GM10266 (cell line): Measurements from ENCODE around the gene SNX20.

Experiments
- DNase-seq: peaks from one replicate; pipeline ENCODE4 v3.0.0; 2012; ENCODE audit errors: extremely low spot score
- TF ChIP-seq, protein P1 (sequence below): IDR thresholded peaks from 2 replicates; pipeline ENCODE4 v1.5.1; 2012; ENCODE audit warnings: mild to moderate bottlenecking, low read depth; ENCODE audit not compliant: control insufficient read depth, insufficient read depth; ENCODE audit errors: missing control alignments

The SNX20 gene

DNA sequence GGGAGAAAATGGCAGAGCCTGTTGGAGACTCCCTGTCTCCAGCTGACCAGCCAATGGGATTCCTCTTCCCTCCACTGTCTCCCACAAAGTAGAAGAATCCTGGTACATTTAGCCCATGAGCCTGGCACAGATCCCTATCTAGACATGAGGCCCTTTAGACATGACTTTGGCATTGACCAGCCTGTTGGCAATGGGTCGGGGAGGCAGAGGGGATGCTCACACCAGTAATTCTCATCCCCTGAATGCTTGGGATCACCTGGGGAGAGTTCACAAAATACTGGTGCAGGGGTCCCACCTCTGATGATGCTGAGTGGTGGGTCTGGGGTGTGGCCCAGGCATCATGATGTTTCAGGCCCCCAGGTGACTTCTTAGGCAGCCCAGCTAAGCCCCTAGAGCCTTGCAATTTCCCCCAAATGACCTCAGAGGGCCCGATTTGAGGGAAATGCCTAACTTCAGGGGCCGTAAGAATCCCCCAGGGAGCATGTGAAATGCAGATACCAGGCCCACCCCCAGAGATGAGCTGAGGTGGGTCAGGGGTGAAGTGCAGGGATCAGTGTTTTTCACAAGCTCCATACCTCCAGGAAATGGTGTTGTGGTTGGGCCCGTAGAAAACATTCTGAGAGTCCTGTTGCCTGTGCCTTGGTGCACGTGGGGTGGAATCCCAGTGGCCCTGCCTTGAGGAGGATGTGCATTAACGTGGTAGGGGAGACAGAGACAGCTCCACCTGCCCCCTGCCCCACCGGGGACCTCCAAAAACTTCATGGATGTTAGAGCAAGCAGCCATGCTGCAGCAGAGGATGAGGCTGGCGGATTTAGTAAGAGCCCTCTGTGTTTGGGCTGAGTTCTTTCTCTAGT is 42.1 kb downstream of the SNX20 start:
- DNase-seq, result no peak
- TF ChIP-seq, protein P1, sequence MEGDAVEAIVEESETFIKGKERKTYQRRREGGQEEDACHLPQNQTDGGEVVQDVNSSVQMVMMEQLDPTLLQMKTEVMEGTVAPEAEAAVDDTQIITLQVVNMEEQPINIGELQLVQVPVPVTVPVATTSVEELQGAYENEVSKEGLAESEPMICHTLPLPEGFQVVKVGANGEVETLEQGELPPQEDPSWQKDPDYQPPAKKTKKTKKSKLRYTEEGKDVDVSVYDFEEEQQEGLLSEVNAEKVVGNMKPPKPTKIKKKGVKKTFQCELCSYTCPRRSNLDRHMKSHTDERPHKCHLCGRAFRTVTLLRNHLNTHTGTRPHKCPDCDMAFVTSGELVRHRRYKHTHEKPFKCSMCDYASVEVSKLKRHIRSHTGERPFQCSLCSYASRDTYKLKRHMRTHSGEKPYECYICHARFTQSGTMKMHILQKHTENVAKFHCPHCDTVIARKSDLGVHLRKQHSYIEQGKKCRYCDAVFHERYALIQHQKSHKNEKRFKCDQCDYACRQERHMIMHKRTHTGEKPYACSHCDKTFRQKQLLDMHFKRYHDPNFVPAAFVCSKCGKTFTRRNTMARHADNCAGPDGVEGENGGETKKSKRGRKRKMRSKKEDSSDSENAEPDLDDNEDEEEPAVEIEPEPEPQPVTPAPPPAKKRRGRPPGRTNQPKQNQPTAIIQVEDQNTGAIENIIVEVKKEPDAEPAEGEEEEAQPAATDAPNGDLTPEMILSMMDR, result no peak

DNA sequence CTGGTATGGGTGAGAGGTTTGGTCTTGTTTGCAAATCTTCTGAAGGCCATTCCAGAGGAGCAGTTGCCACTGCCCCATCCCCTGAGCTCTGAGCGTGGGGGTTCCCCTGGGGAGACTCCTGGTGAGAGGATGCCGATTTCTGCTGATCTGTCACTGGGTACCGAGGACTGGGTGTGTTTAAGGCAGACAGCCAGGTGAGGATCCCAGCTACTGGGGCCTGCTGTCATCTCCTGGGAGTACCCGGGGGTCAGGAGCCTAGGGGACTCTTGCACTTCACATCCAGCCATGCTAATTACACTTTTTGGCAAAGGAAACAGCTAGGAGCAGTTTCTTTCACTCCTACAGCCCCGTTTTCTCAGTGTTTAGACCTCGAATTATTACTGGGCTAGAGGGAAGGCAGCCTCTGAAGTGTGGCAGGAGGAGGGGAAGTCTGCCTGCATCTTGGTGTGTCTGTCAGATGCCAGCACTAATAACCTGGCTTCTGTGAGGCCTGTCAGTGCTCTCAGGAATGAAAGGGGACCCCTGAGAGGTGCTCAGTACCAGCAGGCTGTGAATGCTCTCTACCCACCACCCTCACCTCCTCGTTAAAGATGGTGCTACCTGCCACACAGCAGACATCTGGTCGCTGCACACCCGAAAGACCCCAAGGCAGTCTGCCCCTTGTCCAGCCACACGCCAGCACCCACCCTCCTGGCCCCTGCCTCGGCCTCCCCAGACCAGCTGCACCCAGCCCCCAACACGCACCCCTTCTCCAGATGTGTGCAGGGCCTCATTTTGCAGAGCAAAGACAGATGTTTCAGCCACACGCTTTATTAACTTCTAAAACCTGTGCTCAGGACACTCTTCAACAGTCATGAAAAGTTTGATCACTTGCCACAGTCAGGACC is 43.2 kb downstream of the SNX20 start:
- no peak for DNase-seq
- TF ChIP-seq, protein P1, result no peak

DNA sequence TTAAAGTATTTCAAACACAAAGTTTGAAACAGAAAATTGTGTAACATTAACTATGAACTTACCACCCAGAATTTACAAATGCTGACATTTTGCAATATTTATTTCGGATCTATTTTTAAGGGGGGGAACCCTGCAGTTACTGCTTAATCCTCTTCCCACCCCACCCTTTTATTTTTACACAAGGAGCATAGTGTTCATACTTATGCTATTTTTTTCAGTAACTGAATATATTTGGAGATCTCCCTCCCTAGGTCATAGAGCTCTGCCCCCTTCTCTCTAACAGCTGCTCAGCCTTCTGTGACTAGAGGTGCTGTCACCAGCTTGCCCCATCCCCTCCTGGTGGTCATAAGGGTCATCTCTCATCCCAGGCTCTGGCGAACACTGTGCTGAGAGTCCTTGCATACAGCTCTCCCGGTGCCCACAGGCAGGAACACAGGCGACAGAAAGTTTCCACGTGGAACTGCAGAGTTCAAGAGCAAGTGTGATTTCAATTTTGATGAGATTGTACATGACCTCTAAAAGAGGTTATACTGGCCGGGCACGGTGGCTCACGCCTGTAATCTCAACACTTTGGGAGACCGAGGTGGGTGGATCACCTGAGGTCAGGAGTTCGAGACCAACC is 44.2 kb downstream of the SNX20 start:
- TF ChIP-seq, protein P1, result no peak
- no peak for DNase-seq

DNA sequence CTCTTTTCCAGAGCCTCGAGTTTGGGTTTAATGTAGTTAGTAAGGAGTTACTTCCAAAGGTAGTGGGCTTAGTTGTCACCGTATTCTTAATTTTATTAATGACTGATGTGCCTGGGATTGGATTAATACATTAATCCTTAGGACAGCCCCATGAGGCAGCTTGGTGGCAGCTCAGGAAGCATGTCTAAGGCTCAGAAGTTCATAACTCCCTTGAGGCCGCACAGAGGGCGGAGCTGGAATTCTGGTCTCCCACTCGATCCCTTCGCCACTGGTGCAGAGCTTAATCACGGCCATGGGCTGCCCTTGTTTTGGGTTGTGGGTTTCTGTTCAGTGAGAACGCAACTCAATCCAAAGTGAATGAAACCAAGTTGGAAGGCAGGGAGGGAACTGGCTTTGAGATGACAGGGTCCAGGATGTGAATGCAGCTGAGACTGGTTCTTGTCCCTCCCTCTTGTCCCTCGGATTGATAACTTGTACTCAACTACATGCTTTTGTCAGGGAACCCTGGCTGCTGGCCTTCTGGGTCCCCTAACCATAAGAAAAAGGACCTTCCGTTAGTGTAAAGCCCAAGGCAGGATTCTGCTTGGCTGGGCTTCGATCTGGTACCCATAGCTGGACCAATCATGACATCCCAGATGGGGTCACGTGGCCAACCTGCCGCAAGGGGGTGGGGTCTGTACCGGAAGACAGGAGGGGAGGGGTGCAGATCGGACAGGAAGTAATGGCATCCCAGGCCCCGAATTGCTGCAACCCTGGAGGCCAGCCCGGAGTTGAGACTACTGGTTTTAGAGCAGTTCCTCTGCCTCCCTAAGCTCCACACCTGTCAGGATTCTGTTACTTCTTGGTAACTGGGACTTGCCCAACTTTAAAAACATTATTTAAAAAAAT is 45.4 kb downstream of the SNX20 start:
- DNase-seq, result no peak
- TF ChIP-seq, protein P1, result no peak

DNA sequence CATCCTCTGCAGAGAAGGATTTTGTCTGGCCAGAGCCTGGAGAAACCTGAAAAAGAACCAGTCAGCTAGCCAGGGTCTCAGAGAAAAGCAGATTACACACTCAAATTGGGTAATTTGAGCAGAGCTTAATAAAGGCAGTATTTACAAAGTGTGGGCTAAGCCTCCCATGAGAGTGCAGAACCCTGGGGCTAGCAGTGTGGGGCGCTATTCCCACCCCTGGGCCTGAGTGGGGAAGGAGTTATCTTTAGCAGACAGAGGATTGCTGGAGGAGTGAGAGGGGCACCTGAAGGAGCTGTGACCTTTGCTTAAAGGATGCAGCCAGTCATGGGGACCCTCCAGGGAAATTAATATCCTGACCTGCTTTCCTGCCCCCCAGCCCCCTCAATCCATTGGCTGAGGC is 46.2 kb downstream of the SNX20 start:
- DNase-seq, result no peak
- TF ChIP-seq, protein P1, result no peak

DNA sequence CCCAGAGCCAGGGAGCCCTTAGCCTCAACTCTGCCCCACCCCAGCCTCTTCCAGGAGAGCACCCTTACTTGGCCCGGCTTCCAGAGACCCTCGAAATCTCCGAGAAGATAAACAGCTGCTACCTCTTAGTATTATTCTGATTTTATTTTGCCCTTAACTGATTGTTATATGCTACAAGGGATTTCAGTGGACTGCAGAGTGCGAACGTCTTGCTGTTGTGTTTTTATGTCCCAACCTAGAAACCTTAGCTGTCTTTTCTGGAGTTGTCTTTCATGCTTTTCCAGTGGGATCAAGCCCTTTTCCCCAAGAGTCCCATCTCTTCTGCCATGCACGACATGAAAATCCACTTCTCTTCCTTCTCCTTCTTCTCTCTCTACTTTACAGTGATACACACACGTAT is 47.0 kb downstream of the SNX20 start:
- TF ChIP-seq, protein P1, result no peak
- DNase-seq, result no peak
